Caco-2 (cell line): ENCODE results near the gene METTL14. TPM values are rescaled to one million over a fixed set of nuclear protein-coding genes. Genes with fewer than 3 reads are reported as not detected.

Experiments
- BruUV-seq: library from RNA; stranded (reverse); fragments of 400-500 nt; replicated peaks from 2 replicates; lab custom pipeline; 2021; lab: Mats Ljungman, UMichigan
- CTCF ChIA-PET: fragments of 300-600 bp; sonication (Branson Sonifier 250); formaldehyde crosslinking; loops from one replicate; lab custom pipeline; 2022; ENCODE audit warnings: antibody characterized with exemption; lab: Charles Lee
- POLR2A ChIA-PET: fragments of 300-600 bp; sonication (Branson Sonifier 250); formaldehyde crosslinking; loops from one replicate; lab custom pipeline; 2022; ENCODE audit warnings: antibody characterized with exemption; lab: Charles Lee
- DNase-seq, 2 experiments: peaks; one replicate each; pipeline versions ENCODE4 v3.0.0 to v3.0.0-alpha.2; 2020 to 2022
- H3K27me3 ChIP-seq: replicated peaks from 2 replicates; pipeline ENCODE4 v1.6.0; 2011; ENCODE audit warnings: low read length; ENCODE audit not compliant: control insufficient read depth, insufficient read depth
- H3K36me3 ChIP-seq: 2 replicates; pipeline ENCODE4 v1.5.1; 2011; ENCODE audit warnings: low read length; ENCODE audit not compliant: control insufficient read depth, insufficient read depth
- H3K4me1 ChIP-seq: fragments of 250-450 bp; sonication (Bioruptor Pico); 2 replicates; pipeline ENCODE4 v1.5.1; 2020; ENCODE audit warnings: mild to moderate bottlenecking
- H3K4me3 ChIP-seq: 2 replicates; pipeline ENCODE4 v1.5.1; 2011; ENCODE audit warnings: low read depth, mild to moderate bottlenecking, control low read depth, low read length
- H3K9me3 ChIP-seq: fragments of 250-450 bp; sonication (Bioruptor Pico); 2 replicates; pipeline ENCODE4 v1.5.1; 2020; ENCODE audit warnings: mild to moderate bottlenecking, moderate library complexity
- H3K27ac Mint-ChIP-seq: one replicate; pipeline ENCODE4 v1.8.0; 2022; ENCODE audit warnings: mixed read lengths; ENCODE audit not compliant: unreplicated experiment
- H3K27me3 Mint-ChIP-seq: one replicate; pipeline ENCODE4 v1.8.0; 2022; ENCODE audit warnings: mixed read lengths; ENCODE audit not compliant: insufficient read depth, unreplicated experiment
- H3K36me3 Mint-ChIP-seq: one replicate; pipeline ENCODE4 v1.8.0; 2022; ENCODE audit warnings: mild to moderate bottlenecking, mixed read lengths; ENCODE audit not compliant: insufficient read depth, unreplicated experiment
- H3K4me1 Mint-ChIP-seq: one replicate; pipeline ENCODE4 v1.8.0; 2022; ENCODE audit warnings: low read depth, mixed read lengths; ENCODE audit not compliant: unreplicated experiment
- H3K4me3 Mint-ChIP-seq: one replicate; pipeline ENCODE4 v1.8.0; 2022; ENCODE audit warnings: mild to moderate bottlenecking, moderate library complexity, mixed read lengths; ENCODE audit not compliant: unreplicated experiment
- H3K9me3 Mint-ChIP-seq: one replicate; pipeline ENCODE4 v1.8.0; 2022; ENCODE audit warnings: mixed read lengths; ENCODE audit not compliant: unreplicated experiment
- intact Hi-C: fragments of 100-400 bp; cut with micrococcal nuclease; formaldehyde crosslinking; loops from one replicate; pipeline ENCODE4 v1.10.0; 2022; ENCODE audit not compliant: unreplicated experiment
- total RNA-seq: library from RNA; stranded (reverse); gene quantifications from 2 replicates; pipeline ENCODE4 v1.2.3, GENCODE V29; 2022
- TF ChIP-seq, protein P1 (sequence below), 2 experiments: fragments of 200-600 bp in 1 of 2; IDR thresholded peaks; 1 replicate in 1 of 2; 2 replicates in 1 of 2; pipeline versions ENCODE4 v1.5.1 to v1.8.0; 2011 to 2022; ENCODE audit warnings: antibody characterized with exemption in 1 of 2, control low read depth in 1 of 2, inconsistent platforms in 1 of 2, low read depth in 1 of 2, low read length in 1 of 2, mild to moderate bottlenecking in 1 of 2, moderate library complexity in 1 of 2; ENCODE audit not compliant: insufficient read depth in 1 of 2, severe bottlenecking in 1 of 2, unreplicated experiment in 1 of 2

Gene METTL14
- total RNA-seq, 1 experiment from 2014 or later = 46.7 TPM

DNA sequence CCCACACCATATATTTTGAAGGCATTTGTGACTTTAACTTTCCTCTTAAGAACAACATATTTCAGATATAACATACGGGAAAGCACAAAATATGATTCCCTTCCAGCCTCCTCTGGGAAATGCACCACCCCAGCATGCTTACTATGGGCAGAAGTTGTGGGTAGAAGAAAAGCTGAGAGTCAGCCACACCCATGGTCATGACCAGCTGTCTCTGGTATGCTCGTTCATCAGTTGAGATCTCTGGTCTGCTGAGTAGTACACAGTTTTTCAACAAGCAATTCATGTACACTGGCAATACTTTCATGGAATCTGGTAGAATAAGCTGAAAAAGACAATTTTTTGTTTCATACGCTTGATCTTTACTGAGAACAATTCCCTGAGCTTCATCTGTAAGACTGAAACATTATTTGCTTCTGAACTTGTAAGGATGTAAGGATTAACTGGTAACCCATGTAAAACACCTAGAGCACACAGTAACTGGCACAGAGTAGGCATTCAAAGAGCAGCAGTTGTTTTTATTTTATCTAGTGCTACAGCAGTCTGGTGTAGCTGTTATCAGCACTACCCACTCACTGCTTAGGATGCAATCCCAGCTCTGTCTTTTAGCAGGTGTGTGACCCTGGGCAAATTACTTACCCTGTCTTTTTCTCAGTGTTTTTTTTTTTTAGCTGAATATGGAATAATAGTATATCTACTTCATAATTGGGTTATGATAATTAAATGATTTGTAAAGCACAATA is 47.6 kb downstream of the METTL14 start:
- no peak overlapping the region for H3K27ac Mint-ChIP-seq

DNA sequence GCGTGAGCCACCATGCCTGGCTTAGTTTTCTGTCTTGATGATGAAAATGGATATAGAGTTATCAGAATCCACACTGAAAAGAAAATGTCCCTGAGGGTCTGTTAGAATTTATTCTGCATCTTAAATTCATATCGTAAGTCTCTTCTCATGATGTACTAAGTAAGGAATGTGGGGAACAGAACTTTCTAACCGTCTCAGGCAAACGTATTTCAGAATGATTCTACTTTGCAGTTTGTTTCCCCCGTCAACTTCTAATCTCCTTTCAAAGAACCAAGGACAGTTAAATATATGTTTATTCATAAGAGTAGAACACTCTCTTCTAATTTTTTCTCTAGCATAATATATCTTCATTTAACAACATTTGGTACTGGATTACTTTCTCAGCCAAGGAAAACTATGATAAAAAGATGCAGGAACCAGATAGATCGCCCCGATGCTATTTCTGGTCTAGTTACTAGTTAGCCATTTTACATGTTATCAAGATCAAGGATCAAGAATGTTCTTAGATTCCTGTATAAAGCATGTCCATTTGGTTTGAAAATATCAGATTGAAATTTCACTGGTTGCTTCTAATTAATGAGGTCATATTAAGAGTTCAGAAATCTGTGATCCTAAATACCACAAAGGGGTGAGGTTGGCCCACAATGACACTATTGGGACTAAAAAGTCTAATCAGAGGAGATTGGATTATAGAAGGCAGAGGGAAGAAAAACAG is 49.5 kb downstream of the METTL14 start:
- no peak overlapping the region for H3K4me3 ChIP-seq
- no peak for DNase-seq
- TF ChIP-seq, protein P1, sequence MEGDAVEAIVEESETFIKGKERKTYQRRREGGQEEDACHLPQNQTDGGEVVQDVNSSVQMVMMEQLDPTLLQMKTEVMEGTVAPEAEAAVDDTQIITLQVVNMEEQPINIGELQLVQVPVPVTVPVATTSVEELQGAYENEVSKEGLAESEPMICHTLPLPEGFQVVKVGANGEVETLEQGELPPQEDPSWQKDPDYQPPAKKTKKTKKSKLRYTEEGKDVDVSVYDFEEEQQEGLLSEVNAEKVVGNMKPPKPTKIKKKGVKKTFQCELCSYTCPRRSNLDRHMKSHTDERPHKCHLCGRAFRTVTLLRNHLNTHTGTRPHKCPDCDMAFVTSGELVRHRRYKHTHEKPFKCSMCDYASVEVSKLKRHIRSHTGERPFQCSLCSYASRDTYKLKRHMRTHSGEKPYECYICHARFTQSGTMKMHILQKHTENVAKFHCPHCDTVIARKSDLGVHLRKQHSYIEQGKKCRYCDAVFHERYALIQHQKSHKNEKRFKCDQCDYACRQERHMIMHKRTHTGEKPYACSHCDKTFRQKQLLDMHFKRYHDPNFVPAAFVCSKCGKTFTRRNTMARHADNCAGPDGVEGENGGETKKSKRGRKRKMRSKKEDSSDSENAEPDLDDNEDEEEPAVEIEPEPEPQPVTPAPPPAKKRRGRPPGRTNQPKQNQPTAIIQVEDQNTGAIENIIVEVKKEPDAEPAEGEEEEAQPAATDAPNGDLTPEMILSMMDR (IDR thresholded peaks at IDR 0.05; ENCODE audit: insufficient read depth in 1 of 2, low read depth in 1 of 2, low read length in 1 of 2, severe bottlenecking in 1 of 2, unreplicated experiment in 1 of 2) = no peak
- no peaks in the 10 kb centered on the region for H3K27me3 Mint-ChIP-seq
- ChIA-PET POLR2A (no interaction called here), CTCF (no interaction called here)
- BruUV-seq = no TSS peak
- no peak overlapping the region for H3K27ac Mint-ChIP-seq
- H3K4me3 Mint-ChIP-seq = no peak overlapping the region
- H3K4me1 ChIP-seq = no peaks in the 10 kb centered on the region
- intact Hi-C loops = no loop called here
- no peaks in the 10 kb centered on the region for H3K9me3 Mint-ChIP-seq
- H3K4me1 Mint-ChIP-seq = no peaks in the 10 kb centered on the region
- H3K36me3 Mint-ChIP-seq = peaks cover 58% of the 10 kb centered on the region
- no peaks in the 10 kb centered on the region for H3K9me3 ChIP-seq
- H3K27me3 ChIP-seq = no peaks in the 10 kb centered on the region
- no peaks in the 10 kb centered on the region for H3K36me3 ChIP-seq

More for the DNA sequence above, 47.6 kb downstream of the METTL14 start:
- BruUV-seq = no TSS peak
- intact Hi-C loops = no loop called here
- Histone ChIP-seq H3K27me3 (no peaks in the 10 kb centered on the region), H3K4me3 (no peak overlapping the region), H3K4me1 (no peaks in the 10 kb centered on the region), H3K9me3 (no peaks in the 10 kb centered on the region), H3K36me3 (no peaks in the 10 kb centered on the region)
- Mint-ChIP-seq H3K4me3 (no peak overlapping the region), H3K27me3 (no peaks in the 10 kb centered on the region), H3K9me3 (no peaks in the 10 kb centered on the region), H3K4me1 (no peaks in the 10 kb centered on the region), H3K36me3 (peaks cover 54% of the 10 kb centered on the region)
- CTCF ChIA-PET = no interaction called here
- POLR2A ChIA-PET = no interaction called here
- TF ChIP-seq, protein P1 (IDR thresholded peaks at IDR 0.05; ENCODE audit: insufficient read depth in 1 of 2, low read depth in 1 of 2, low read length in 1 of 2, severe bottlenecking in 1 of 2, unreplicated experiment in 1 of 2) = no peak
- no peak for DNase-seq

DNA sequence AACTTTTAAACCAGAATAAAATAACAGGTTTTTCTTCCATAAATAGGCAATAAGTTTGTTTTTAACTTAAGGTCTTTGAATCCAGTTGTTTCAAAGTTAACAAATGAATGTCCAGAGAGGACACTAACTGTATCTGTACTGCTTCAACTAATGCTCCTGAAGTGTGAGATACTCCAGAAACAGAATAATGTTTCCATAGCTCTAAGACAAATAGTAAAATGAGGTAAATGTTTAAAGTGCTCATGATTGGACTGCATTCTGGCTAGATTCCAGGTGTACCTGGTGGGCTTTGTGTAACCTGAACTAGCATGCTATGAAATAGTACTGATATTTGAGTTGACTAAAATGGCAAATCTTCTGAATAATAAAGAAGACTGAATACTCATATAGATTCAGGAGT is 51.7 kb downstream of the METTL14 start:
- POLR2A ChIA-PET = no interaction called here
- no peak overlapping the region for H3K4me3 Mint-ChIP-seq
- no peaks in the 10 kb centered on the region for H3K36me3 ChIP-seq
- BruUV-seq = no TSS peak
- H3K4me3 ChIP-seq = no peak overlapping the region
- peaks cover 58% of the 10 kb centered on the region for H3K36me3 Mint-ChIP-seq
- no peak overlapping the region for H3K27ac Mint-ChIP-seq
- CTCF ChIA-PET = no interaction called here
- no peaks in the 10 kb centered on the region for H3K9me3 Mint-ChIP-seq
- intact Hi-C loops = no loop called here
- H3K4me1 ChIP-seq = no peaks in the 10 kb centered on the region
- H3K27me3 ChIP-seq = no peaks in the 10 kb centered on the region
- H3K27me3 Mint-ChIP-seq = no peaks in the 10 kb centered on the region
- DNase-seq = no peak
- no peaks in the 10 kb centered on the region for H3K4me1 Mint-ChIP-seq
- H3K9me3 ChIP-seq = no peaks in the 10 kb centered on the region
- TF ChIP-seq, protein P1 (IDR thresholded peaks at IDR 0.05; ENCODE audit: insufficient read depth in 1 of 2, low read depth in 1 of 2, low read length in 1 of 2, severe bottlenecking in 1 of 2, unreplicated experiment in 1 of 2) = no peak
